RWPE2 (cell line): ENCODE data around the gene CAPZB.

Source experiments
- ATAC-seq: fragments of 200-7000 bp; cut with Tn5 transposase; 3 replicates; pipeline ENCODE4 v1.9.1; 2021; ENCODE audit warnings: low read depth
- DNase-seq: peaks from one replicate; pipeline ENCODE4 v3.0.0-alpha.2; 2020; ENCODE audit warnings: low spot score
- H3K27ac ChIP-seq: fragments of 450-650 bp; 2 replicates; pipeline ENCODE4 v1.5.1; 2017; ENCODE audit warnings: mild to moderate bottlenecking; ENCODE audit not compliant: poor library complexity, severe bottlenecking
- H3K27me3 ChIP-seq: fragments of 250-450 bp; sonication (Bioruptor Pico); 2 replicates; pipeline ENCODE4 v1.5.1; 2021; ENCODE audit warnings: mild to moderate bottlenecking, moderate library complexity; ENCODE audit not compliant: insufficient read depth, poor library complexity, severe bottlenecking
- H3K36me3 ChIP-seq: fragments of 250-450 bp; sonication (Bioruptor Pico); 2 replicates; pipeline ENCODE4 v1.5.1; 2020; ENCODE audit warnings: low read depth, mild to moderate bottlenecking, moderate library complexity
- H3K4me1 ChIP-seq: fragments of 250-450 bp; sonication (Bioruptor Pico); 2 replicates; pipeline ENCODE4 v1.5.1; 2021; ENCODE audit warnings: mild to moderate bottlenecking, moderate library complexity; ENCODE audit not compliant: insufficient read depth, poor library complexity, severe bottlenecking
- H3K4me3 ChIP-seq: fragments of 250-450 bp; sonication (Bioruptor Pico); 2 replicates; pipeline ENCODE4 v1.5.1; 2021; ENCODE audit warnings: mild to moderate bottlenecking, moderate library complexity; ENCODE audit not compliant: severe bottlenecking
- H3K9me3 ChIP-seq: fragments of 250-450 bp; sonication (Bioruptor Pico); 2 replicates; pipeline ENCODE4 v1.5.1; 2021; ENCODE audit warnings: mild to moderate bottlenecking, moderate library complexity; ENCODE audit not compliant: severe bottlenecking
- TF ChIP-seq, protein P1 (sequence below): fragments of 450-650 bp; IDR thresholded peaks from one replicate; pipeline ENCODE4 v1.5.1; 2017; ENCODE audit warnings: mild to moderate bottlenecking, moderate library complexity; ENCODE audit not compliant: poor library complexity, severe bottlenecking

CAPZB gene

DNA sequence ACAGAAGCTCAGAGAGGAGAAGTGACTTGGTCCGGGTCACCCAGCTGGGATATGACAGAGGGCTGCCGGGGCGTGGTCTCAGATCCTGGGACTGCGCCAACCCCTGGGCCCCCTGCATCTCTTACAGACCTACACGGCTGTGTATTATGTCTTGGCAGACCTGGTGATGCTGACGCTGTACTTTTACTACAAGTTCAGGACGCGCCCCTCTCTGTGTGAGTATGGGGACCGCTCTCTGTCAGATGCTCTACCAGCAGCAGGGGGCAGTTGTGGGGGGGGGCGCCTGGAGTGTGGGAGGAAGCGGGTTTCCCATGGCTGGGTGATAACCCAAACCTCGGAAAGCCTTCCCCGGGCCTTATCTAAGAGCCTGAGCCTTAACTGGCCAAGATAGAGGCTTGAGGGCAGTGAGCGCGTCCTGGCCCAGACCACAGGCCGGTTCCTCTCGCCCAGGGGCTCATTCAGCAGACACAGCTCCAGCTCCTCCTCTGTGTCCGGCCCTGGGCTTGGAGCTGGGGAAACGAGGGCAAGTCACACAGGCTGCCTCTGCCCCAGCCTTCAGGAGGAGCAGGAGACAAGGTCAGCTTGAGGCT lies 159.9 kb downstream of the CAPZB start:
- Histone ChIP-seq H3K36me3 (peaks cover 11% of the 10 kb centered on the region), H3K27ac (no peak overlapping the region), H3K4me1 (no peaks in the 10 kb centered on the region), H3K9me3 (no peaks in the 10 kb centered on the region), H3K27me3 (no peaks in the 10 kb centered on the region), H3K4me3 (no peak overlapping the region)
- no peak for ATAC-seq
- DNase-seq, result no peak
- TF ChIP-seq, protein P1, sequence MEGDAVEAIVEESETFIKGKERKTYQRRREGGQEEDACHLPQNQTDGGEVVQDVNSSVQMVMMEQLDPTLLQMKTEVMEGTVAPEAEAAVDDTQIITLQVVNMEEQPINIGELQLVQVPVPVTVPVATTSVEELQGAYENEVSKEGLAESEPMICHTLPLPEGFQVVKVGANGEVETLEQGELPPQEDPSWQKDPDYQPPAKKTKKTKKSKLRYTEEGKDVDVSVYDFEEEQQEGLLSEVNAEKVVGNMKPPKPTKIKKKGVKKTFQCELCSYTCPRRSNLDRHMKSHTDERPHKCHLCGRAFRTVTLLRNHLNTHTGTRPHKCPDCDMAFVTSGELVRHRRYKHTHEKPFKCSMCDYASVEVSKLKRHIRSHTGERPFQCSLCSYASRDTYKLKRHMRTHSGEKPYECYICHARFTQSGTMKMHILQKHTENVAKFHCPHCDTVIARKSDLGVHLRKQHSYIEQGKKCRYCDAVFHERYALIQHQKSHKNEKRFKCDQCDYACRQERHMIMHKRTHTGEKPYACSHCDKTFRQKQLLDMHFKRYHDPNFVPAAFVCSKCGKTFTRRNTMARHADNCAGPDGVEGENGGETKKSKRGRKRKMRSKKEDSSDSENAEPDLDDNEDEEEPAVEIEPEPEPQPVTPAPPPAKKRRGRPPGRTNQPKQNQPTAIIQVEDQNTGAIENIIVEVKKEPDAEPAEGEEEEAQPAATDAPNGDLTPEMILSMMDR, result no peak

DNA sequence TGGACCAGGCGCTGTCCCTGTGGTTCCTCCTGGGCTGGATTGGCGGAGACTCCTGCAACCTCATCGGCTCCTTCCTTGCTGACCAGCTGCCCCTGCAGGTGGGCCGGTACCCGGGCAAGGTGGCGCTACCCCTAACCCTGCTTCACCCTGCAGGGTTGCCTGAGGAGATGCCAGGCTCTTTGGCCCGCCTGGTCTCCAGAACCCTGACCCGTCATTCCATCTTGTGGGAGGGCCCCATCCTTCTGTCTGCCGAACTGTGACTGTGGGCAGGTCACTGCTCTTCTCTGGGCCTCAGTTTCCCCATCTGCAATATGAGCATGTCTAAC lies 160.7 kb downstream of the CAPZB start:
- peaks cover 11% of the 10 kb centered on the region for H3K36me3 ChIP-seq
- no peaks in the 10 kb centered on the region for H3K9me3 ChIP-seq
- no peaks in the 10 kb centered on the region for H3K4me1 ChIP-seq
- ATAC-seq (no peak), DNase-seq (no peak)
- H3K4me3 ChIP-seq, result no peak overlapping the region
- H3K27ac ChIP-seq, result no peak overlapping the region
- TF ChIP-seq, protein P1, result no peak
- H3K27me3 ChIP-seq, result no peaks in the 10 kb centered on the region

DNA sequence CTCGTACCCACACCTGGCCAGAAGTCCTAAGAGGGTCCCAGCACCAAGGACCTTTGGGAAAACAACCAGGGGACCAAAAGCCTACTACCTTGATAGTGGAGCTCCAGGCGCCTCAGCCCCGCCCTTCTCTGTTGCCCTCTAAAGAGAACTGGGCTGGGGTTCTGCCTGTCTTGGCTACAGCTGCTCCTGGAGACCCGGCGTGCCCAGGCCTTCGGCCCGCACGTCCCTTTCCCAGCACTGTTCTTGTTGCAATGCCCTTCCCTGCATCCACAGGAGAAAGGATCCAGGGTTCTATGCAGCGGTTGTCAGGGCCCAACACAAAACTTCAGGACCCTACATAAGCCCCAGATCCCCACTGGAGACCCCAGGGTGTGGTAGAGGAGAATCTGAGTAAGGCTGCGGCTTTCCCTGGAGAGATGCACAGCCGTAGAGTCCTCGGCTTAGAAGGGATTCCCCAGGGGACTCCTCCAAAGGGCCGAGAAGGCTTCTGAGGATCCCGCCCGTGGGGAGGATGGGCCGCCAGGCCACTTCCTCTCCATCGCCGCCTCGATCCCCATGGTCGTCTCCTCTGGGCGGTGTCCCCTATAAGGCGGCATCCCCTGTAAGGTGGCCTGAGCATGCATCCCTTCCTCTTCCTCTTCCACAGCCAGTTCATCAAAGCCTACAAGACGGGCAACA lies 161.2 kb downstream of the CAPZB start:
- H3K4me1 ChIP-seq, result no peaks in the 10 kb centered on the region
- no peak overlapping the region for H3K4me3 ChIP-seq
- H3K9me3 ChIP-seq, result no peaks in the 10 kb centered on the region
- H3K36me3 ChIP-seq, result peaks cover 14% of the 10 kb centered on the region
- DNase-seq (no peak), ATAC-seq (no peak)
- no peak overlapping the region for H3K27ac ChIP-seq
- TF ChIP-seq, protein P1, result no peak
- no peaks in the 10 kb centered on the region for H3K27me3 ChIP-seq

DNA sequence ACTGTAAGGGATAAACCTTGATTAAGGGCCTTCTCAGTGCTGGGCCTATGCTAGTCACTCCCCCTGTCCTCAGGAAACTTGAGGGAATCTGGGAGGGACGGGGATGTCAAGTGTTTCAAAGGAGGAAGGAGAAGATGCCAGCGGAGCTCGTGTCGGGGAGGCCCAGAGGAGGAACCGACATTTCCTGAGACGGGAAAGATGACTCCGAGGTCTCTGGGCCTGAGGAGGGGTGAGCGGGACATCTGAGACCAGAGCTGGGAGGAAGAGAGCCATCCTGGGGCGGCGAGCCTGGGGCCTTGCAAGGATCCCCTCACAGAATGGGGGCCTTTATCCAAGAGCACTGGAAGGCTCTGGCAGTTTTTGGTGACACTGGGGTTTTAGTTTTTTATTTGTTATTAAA lies 162.9 kb downstream of the CAPZB start:
- H3K4me3 ChIP-seq, result no peak overlapping the region
- peaks cover 26% of the 10 kb centered on the region for H3K36me3 ChIP-seq
- no peak overlapping the region for H3K27ac ChIP-seq
- ATAC-seq, result no peak
- TF ChIP-seq, protein P1, result no peak
- DNase-seq, result no peak
- no peaks in the 10 kb centered on the region for H3K4me1 ChIP-seq
- H3K9me3 ChIP-seq, result no peaks in the 10 kb centered on the region
- no peaks in the 10 kb centered on the region for H3K27me3 ChIP-seq

DNA sequence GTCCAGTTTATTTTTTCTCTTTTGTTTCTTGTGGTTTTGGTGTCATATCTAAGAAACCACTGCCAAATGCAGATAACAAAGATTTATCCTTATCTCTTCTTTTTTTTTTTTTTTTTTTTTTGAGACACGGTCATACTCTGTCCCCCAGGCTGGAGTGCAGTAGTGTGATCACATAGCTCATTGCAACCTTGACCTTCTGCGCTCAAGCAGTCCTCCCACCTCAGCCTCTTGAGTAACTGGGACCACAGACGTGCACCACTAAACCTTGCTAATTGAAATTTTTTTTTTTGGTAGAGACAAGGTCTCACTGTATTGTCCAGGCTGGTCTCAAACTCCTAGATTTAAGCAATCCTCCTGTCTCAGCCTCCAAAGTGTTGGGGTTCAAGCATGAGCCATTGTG lies 164.3 kb downstream of the CAPZB start:
- Histone ChIP-seq H3K4me1 (no peaks in the 10 kb centered on the region), H3K36me3 (peaks cover 21% of the 10 kb centered on the region), H3K27me3 (no peaks in the 10 kb centered on the region), H3K27ac (no peak overlapping the region), H3K9me3 (no peaks in the 10 kb centered on the region), H3K4me3 (no peak overlapping the region)
- no peak for DNase-seq
- ATAC-seq, result no peak
- TF ChIP-seq, protein P1, result no peak
